GM23338 (cell line): Measurements from ENCODE around the gene KLHL12. TPM values are rescaled to one million over a fixed set of nuclear protein-coding genes. Genes with fewer than 3 reads are reported as not detected.
A peak's percentile ranks its signal among the peaks of the same experiment; 100 is the strongest.

Experiments
- ATAC-seq: fragments of 200-7000 bp; cut with Tn5 transposase; 3 replicates; pipeline ENCODE4 v1.9.1; 2020
- DNase-seq: peaks from one replicate; pipeline ENCODE4 v3.0.0-alpha.2; 2015; ENCODE audit warnings: low spot score
- H2AFZ ChIP-seq: fragments of 200-600 bp; sonication (generic); 2 replicates; pipeline ENCODE4 v1.8.0; 2016; ENCODE audit warnings: antibody characterized with exemption, mild to moderate bottlenecking, moderate library complexity
- H3F3A ChIP-seq: fragments of 200-600 bp; sonication (generic); replicated peaks from 2 replicates; pipeline ENCODE4 v1.8.0; 2017; ENCODE audit warnings: antibody characterized with exemption, mixed run types, low read depth
- H3K27ac ChIP-seq: fragments of 200-600 bp; sonication (generic); 2 replicates; pipeline ENCODE4 v1.6.1; 2016; ENCODE audit warnings: low read depth
- H3K27me3 ChIP-seq: fragments of 200-600 bp; sonication (generic); 2 replicates; pipeline ENCODE4 v1.8.0; 2016; ENCODE audit warnings: mild to moderate bottlenecking, mixed run types, moderate library complexity; ENCODE audit not compliant: insufficient read depth
- H3K36me3 ChIP-seq: fragments of 200-600 bp; sonication (generic); 2 replicates; pipeline ENCODE4 v1.8.0; 2016; ENCODE audit warnings: mild to moderate bottlenecking; ENCODE audit not compliant: insufficient read depth
- H3K4me1 ChIP-seq: fragments of 200-600 bp; sonication (generic); 2 replicates; pipeline ENCODE4 v1.8.0; 2016; ENCODE audit warnings: mild to moderate bottlenecking, moderate library complexity; ENCODE audit not compliant: insufficient read depth
- H3K4me2 ChIP-seq: fragments of 200-600 bp; sonication (generic); 2 replicates; pipeline ENCODE4 v1.7.1; 2017; ENCODE audit warnings: mixed run types
- H3K4me3 ChIP-seq: fragments of 200-600 bp; sonication (generic); 2 replicates; pipeline ENCODE4 v1.6.1; 2016; ENCODE audit warnings: mixed run types
- H3K79me2 ChIP-seq: fragments of 200-600 bp; sonication (generic); replicated peaks from 2 replicates; pipeline ENCODE4 v1.8.0; 2017; ENCODE audit warnings: mild to moderate bottlenecking; ENCODE audit not compliant: insufficient read depth
- H3K9me2 ChIP-seq: fragments of 200-600 bp; sonication (generic); 2 replicates; pipeline ENCODE4 v1.8.0; 2017; ENCODE audit not compliant: insufficient read depth
- H4K20me1 ChIP-seq: fragments of 200-600 bp; sonication (generic); replicated peaks from 2 replicates; pipeline ENCODE4 v1.8.0; 2017; ENCODE audit warnings: mild to moderate bottlenecking; ENCODE audit not compliant: insufficient read depth
- H3K27ac Mint-ChIP-seq: 2 replicates; pipeline ENCODE4 v1.8.0; 2020; ENCODE audit warnings: inconsistent platforms, mild to moderate bottlenecking, moderate library complexity, mixed read lengths
- H3K27me3 Mint-ChIP-seq: 3 replicates; pipeline ENCODE4 v1.8.0; 2022; ENCODE audit warnings: low read depth, mild to moderate bottlenecking, moderate library complexity, mixed read lengths, inconsistent platforms; ENCODE audit not compliant: insufficient read depth, poor library complexity
- H3K36me3 Mint-ChIP-seq: 3 replicates; pipeline ENCODE4 v1.8.0; 2021; ENCODE audit warnings: low read depth, mild to moderate bottlenecking, inconsistent platforms, moderate library complexity, mixed read lengths
- H3K4me1 Mint-ChIP-seq: 3 replicates; pipeline ENCODE4 v1.8.0; 2020; ENCODE audit warnings: mild to moderate bottlenecking, inconsistent platforms, mixed read lengths
- H3K4me3 Mint-ChIP-seq: 3 replicates; pipeline ENCODE4 v1.8.0; 2021; ENCODE audit warnings: moderate library complexity, mild to moderate bottlenecking, inconsistent platforms, mixed read lengths
- H3K9me3 Mint-ChIP-seq: 3 replicates; pipeline ENCODE4 v1.8.0; 2020; ENCODE audit warnings: moderate library complexity, mild to moderate bottlenecking, inconsistent platforms, mixed read lengths
- CREB1 ChIP-seq: fragments of 250-450 bp; sonication (Bioruptor Pico); IDR thresholded peaks from 2 replicates; pipeline ENCODE4 v1.5.0; 2020; ENCODE audit warnings: low read depth, mild to moderate bottlenecking, moderate library complexity
- JUNB ChIP-seq: IDR thresholded peaks from one replicate; pipeline ENCODE4 v1.6.1; 2016; ENCODE audit warnings: antibody characterized with exemption; ENCODE audit not compliant: unreplicated experiment
- NANOG ChIP-seq: IDR thresholded peaks from 2 replicates; pipeline ENCODE4 v1.6.1; 2016; ENCODE audit warnings: antibody characterized with exemption, borderline replicate concordance
- POLR2AphosphoS5 ChIP-seq: IDR thresholded peaks from 2 replicates; pipeline ENCODE4 v1.6.1; 2016; ENCODE audit warnings: antibody characterized with exemption, low read depth
- polyA plus RNA-seq: library from polyadenylated mRNA; unstranded; fragments of >200 nt; fragmentation: Nextera tagmentation; extraction: Ambion mirVana; gene quantifications from 2 replicates; pipeline ENCODE4 v1.2.1, GENCODE V29; 2016
- total RNA-seq: library from RNA; depleted of rRNA; stranded (reverse); fragments of >200 nt; shearing (Covaris generic); gene quantifications from 2 replicates; pipeline ENCODE4 v1.2.3, GENCODE V29; 2014
- TF ChIP-seq, protein P1 (sequence below): IDR thresholded peaks from one replicate; pipeline ENCODE4 v1.6.1; 2018; ENCODE audit warnings: antibody characterized with exemption; ENCODE audit not compliant: unreplicated experiment
- TF ChIP-seq, protein P2 (sequence below): fragments of 250-450 bp; sonication (Bioruptor Pico); IDR thresholded peaks from 2 replicates; pipeline ENCODE4 v1.5.0; 2020; ENCODE audit warnings: mild to moderate bottlenecking, moderate library complexity

KLHL12 gene
- total and polyA plus RNA-seq, 2 experiments from 2014 or later = 14.6 to 27.5 TPM

DNA sequence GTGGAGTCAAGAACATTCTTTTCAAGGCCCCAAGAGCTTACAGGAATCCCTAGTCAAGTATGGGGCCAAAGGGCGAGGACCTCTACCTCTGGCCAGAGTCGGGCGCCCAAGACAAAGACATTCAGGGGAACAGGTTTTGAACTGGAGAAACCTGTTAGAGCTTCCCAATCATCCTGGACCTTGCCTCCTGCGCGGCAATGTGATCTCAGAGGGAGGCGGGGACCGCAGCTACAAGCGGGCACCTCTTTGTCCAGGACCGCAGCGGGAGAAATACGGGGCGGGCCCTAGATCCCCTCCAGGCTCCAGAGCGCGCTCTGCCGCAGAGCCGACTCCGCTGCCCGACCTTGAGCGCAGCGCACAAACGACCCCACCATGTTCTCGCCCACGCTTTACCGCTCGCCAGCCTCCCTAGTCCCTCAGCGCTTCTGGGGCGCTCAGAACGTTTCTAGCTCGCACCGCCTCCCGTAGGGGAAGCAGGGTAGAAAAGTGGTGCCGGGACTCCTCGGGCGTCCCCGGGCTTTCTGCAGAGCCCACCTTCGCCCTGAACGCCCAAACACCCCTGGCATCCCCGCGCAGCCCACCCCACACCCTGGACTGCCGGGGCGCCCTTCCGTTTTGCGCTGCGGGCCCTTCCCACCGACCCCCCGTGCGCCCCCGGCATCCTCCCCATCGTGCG lies 66.2 kb downstream of the KLHL12 start:
- TF ChIP-seq, protein P1, sequence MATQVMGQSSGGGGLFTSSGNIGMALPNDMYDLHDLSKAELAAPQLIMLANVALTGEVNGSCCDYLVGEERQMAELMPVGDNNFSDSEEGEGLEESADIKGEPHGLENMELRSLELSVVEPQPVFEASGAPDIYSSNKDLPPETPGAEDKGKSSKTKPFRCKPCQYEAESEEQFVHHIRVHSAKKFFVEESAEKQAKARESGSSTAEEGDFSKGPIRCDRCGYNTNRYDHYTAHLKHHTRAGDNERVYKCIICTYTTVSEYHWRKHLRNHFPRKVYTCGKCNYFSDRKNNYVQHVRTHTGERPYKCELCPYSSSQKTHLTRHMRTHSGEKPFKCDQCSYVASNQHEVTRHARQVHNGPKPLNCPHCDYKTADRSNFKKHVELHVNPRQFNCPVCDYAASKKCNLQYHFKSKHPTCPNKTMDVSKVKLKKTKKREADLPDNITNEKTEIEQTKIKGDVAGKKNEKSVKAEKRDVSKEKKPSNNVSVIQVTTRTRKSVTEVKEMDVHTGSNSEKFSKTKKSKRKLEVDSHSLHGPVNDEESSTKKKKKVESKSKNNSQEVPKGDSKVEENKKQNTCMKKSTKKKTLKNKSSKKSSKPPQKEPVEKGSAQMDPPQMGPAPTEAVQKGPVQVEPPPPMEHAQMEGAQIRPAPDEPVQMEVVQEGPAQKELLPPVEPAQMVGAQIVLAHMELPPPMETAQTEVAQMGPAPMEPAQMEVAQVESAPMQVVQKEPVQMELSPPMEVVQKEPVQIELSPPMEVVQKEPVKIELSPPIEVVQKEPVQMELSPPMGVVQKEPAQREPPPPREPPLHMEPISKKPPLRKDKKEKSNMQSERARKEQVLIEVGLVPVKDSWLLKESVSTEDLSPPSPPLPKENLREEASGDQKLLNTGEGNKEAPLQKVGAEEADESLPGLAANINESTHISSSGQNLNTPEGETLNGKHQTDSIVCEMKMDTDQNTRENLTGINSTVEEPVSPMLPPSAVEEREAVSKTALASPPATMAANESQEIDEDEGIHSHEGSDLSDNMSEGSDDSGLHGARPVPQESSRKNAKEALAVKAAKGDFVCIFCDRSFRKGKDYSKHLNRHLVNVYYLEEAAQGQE = no peak
- TF ChIP-seq NANOG = no peak
- no peak for TF ChIP-seq JUNB
- TF ChIP-seq, protein P2, sequence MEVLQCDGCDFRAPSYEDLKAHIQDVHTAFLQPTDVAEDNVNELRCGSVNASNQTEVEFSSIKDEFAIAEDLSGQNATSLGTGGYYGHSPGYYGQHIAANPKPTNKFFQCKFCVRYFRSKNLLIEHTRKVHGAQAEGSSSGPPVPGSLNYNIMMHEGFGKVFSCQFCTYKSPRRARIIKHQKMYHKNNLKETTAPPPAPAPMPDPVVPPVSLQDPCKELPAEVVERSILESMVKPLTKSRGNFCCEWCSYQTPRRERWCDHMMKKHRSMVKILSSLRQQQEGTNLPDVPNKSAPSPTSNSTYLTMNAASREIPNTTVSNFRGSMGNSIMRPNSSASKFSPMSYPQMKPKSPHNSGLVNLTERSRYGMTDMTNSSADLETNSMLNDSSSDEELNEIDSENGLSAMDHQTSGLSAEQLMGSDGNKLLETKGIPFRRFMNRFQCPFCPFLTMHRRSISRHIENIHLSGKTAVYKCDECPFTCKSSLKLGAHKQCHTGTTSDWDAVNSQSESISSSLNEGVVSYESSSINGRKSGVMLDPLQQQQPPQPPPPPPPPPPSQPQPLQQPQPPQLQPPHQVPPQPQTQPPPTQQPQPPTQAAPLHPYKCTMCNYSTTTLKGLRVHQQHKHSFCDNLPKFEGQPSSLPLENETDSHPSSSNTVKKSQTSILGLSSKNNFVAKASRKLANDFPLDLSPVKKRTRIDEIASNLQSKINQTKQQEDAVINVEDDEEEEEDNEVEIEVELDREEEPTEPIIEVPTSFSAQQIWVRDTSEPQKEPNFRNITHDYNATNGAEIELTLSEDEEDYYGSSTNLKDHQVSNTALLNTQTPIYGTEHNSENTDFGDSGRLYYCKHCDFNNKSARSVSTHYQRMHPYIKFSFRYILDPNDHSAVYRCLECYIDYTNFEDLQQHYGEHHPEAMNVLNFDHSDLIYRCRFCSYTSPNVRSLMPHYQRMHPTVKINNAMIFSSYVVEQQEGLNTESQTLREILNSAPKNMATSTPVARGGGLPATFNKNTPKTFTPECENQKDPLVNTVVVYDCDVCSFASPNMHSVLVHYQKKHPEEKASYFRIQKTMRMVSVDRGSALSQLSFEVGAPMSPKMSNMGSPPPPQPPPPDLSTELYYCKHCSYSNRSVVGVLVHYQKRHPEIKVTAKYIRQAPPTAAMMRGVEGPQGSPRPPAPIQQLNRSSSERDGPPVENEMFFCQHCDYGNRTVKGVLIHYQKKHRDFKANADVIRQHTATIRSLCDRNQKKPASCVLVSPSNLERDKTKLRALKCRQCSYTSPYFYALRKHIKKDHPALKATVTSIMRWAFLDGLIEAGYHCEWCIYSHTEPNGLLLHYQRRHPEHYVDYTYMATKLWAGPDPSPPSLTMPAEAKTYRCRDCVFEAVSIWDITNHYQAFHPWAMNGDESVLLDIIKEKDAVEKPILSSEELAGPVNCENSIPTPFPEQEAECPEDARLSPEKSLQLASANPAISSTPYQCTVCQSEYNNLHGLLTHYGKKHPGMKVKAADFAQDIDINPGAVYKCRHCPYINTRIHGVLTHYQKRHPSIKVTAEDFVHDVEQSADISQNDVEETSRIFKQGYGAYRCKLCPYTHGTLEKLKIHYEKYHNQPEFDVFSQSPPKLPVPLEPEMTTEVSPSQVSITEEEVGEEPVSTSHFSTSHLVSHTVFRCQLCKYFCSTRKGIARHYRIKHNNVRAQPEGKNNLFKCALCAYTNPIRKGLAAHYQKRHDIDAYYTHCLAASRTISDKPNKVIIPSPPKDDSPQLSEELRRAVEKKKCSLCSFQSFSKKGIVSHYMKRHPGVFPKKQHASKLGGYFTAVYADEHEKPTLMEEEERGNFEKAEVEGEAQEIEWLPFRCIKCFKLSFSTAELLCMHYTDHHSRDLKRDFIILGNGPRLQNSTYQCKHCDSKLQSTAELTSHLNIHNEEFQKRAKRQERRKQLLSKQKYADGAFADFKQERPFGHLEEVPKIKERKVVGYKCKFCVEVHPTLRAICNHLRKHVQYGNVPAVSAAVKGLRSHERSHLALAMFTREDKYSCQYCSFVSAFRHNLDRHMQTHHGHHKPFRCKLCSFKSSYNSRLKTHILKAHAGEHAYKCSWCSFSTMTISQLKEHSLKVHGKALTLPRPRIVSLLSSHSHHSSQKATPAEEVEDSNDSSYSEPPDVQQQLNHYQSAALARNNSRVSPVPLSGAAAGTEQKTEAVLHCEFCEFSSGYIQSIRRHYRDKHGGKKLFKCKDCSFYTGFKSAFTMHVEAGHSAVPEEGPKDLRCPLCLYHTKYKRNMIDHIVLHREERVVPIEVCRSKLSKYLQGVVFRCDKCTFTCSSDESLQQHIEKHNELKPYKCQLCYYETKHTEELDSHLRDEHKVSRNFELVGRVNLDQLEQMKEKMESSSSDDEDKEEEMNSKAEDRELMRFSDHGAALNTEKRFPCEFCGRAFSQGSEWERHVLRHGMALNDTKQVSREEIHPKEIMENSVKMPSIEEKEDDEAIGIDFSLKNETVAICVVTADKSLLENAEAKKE (CRISPR knock-in tag) = peak; percentile 62; the same call in 1 of the 2 replicates
- peak; percentile 53 for TF ChIP-seq POLR2AphosphoS5
- peak; percentile 67 for TF ChIP-seq CREB1 (CRISPR knock-in tag)
- peak overlapping the region; percentile 98 for H3K27ac Mint-ChIP-seq

More for the DNA sequence above, 66.2 kb downstream of the KLHL12 start:
- peak; percentile 97 for DNase-seq
- H3K36me3 ChIP-seq = peaks cover 9% of the 10 kb centered on the region; the same call in 1 of the 2 replicates
- peaks cover 27% of the 10 kb centered on the region for H3K79me2 ChIP-seq
- peaks cover 22% of the 10 kb centered on the region for H3K4me1 ChIP-seq
- peaks cover 10% of the 10 kb centered on the region for H3F3A ChIP-seq
- Mint-ChIP-seq H3K27me3 (peaks cover 16% of the 10 kb centered on the region), H3K4me3 (peak overlapping the region; percentile 96), H3K4me1 (peaks cover 19% of the 10 kb centered on the region), H3K36me3 (peaks cover 27% of the 10 kb centered on the region), H3K9me3 (no peaks in the 10 kb centered on the region)
- peak overlapping the region; percentile 71 for H3K4me2 ChIP-seq
- H4K20me1 ChIP-seq = peaks cover 9% of the 10 kb centered on the region
- peak overlapping the region; percentile 29; the same call in 1 of the 2 replicates for H2AFZ ChIP-seq
- H3K4me3 ChIP-seq = peak overlapping the region; percentile 78
- H3K27me3 ChIP-seq = no peaks in the 10 kb centered on the region
- peak overlapping the region; percentile 90 for H3K27ac ChIP-seq
- ATAC-seq = peak; percentile 84
- H3K9me2 ChIP-seq = no peaks in the 10 kb centered on the region
